HG03196 (cell line): Measurements from ENCODE around the gene C14orf132.
"Not testable (repeated sequence)": the region's sequence is repeated elsewhere in the genome, so short reads cannot be mapped to it uniquely, and the experiment has no call there.

Experiments used
- ATAC-seq: cut with Tn5 transposase; IDR thresholded peaks from one replicate; pipeline ENCODE4 v1.9.1; 2021; ENCODE audit not compliant: unreplicated experiment

C14orf132 gene

DNA sequence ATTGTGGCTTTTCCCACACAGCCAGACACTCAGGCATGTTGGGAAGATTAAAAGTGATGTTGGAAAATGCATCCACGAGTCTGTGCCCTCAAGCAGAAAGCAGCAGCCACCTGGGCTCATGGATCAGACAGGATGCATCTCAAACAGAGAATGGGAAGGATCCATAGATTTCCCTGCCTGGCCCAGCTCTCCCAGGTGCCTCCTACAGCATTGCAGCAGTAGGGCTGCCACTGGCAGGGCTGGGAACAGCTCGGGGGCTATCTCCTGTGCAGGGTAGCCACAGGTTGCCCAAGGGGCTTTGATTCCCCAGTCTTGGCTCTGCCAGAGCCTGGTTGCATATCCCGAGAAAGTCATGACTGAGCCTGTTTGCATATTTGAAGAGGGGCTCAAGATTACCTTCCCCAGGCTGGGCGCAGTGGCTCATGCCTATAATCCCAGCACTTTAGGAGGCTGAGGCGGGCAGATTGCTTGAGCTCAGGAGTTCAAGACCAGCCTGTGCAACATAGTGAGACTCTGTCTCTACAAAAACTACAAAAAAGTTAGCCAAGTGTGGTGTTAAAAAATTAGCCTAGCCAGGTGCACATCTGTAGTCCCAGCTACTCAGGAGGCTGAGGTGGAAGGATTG is 19.5 kb downstream of the C14orf132 start:
- no peak for ATAC-seq

GRCh38 chr14:96059519-96060135 is 20.5 kb downstream of the C14orf132 start:
- no peak for ATAC-seq

- no peak for ATAC-seq
Measured at GRCh38 chr14:96060186-96060933, 21.2 kb downstream of the C14orf132 start.

DNA sequence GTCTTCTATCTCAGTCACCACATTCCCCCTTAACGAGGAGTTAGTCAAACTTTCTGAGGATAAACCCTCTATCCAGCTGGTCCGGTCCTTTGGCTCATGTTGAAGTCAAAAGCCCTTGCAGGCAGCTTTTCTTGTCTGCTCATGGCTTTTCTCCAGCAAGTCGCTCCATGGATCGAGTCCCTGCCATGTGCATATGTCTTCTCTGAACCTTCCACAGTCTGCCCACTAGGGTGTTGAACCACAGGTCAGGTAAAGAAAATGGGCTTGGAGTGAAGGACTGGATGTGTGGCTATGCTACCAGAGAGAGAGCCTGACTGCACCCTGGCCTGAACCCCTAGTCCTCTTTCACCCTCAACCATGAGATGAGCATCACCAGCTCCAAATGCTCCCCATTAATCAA is 22.8 kb downstream of the C14orf132 start:
- ATAC-seq = no peak

GRCh38 chr14:96062506-96062905 is 23.3 kb downstream of the C14orf132 start:
- no peak for ATAC-seq

DNA sequence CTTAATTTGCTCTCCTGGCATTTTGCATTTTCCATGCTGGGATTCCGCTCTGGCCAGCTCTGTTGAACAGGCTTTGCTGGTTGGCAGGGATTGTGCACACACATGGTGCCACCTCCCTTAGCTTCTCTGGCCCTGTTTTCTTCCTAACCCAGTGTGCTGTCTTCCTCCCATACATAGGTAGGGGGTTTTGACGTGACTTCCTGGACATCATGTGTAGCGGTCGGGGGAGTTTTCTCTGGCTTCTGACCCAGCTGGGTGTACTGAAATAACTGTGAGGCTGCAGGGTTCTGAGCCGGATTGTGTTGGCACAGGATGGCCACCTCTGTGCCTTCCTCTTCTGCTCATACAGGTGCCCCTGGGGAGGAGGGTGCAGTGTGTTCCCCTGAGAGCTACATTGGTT is 25.7 kb downstream of the C14orf132 start:
- ATAC-seq = no peak

GRCh38 chr14:96065661-96066459 is 26.7 kb downstream of the C14orf132 start:
- no peak for ATAC-seq

- ATAC-seq = no peak
Measured at GRCh38 chr14:96066976-96067375, 27.8 kb downstream of the C14orf132 start.

GRCh38 chr14:96067985-96068930 is 29.1 kb downstream of the C14orf132 start:
- no peak for ATAC-seq

- no peak for ATAC-seq
Measured at GRCh38 chr14:96069421-96069820, 30.3 kb downstream of the C14orf132 start.

GRCh38 chr14:96071561-96071960 is 32.4 kb downstream of the C14orf132 start:
- ATAC-seq = no peak

DNA sequence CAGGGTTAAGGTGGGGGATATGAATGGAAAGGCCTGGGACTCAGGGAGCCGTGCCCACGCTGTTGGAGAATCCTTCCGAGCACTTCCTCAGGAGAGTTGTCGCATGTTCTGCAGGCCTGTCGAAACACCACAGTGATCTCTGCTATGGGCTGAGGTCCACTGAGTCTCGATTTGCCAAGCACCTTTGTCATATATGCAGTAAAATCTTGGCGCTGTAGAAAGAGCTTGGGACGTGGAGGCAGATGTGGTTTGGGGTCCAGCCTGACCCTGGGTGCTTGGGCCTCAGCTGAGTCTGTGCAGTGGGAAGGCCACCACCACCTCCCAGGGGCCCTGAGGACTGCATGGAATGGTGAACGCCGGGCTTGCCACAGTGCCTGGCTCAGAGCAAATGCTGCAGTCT is 32.9 kb downstream of the C14orf132 start:
- no peak for ATAC-seq

- no peak for ATAC-seq
Measured at GRCh38 chr14:96072746-96073145, 33.6 kb downstream of the C14orf132 start.

DNA sequence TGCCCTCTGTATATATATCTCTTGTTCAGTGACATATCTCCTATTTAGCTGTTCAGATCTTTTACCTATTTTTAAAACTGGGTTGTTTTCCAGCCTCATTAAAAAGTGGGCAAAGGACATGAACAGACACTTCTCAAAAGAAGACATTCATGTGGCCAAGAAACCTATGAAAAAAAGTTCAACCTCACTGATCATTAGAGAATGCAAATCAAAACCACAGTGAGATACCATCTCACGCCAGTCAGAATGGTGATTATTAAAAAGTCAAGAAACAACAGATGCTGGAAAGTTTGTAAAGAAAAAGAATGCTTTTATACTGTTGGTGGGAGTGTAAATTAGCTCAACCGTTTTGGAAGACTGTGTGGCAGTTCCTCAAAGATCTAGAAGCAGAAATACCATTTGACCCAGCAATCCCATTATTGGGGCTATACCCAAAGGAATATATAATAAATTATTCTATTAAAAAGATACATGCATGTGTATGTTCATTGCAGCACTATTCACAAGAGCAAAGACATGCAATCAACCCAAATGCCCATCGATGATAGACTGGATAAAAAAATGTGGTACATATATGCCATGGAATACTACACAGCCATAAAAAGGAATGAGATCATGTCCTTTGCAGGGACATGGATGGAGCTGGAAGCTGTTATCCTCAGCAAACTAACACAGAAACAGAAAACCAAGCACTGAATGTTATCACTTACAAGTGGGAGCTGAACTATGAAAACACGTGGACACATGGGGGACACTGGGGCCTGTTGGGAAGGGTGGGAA is 34.3 kb downstream of the C14orf132 start:
- not testable (repeated sequence) for ATAC-seq

GRCh38 chr14:96077983-96078624 is 38.9 kb downstream of the C14orf132 start:
- no peak for ATAC-seq

GRCh38 chr14:96078625-96079016 is 39.5 kb downstream of the C14orf132 start:
- no peak for ATAC-seq

GRCh38 chr14:96079066-96079465 is 39.9 kb downstream of the C14orf132 start:
- ATAC-seq = no peak

GRCh38 chr14:96080571-96080970 is 41.4 kb downstream of the C14orf132 start:
- no peak for ATAC-seq

DNA sequence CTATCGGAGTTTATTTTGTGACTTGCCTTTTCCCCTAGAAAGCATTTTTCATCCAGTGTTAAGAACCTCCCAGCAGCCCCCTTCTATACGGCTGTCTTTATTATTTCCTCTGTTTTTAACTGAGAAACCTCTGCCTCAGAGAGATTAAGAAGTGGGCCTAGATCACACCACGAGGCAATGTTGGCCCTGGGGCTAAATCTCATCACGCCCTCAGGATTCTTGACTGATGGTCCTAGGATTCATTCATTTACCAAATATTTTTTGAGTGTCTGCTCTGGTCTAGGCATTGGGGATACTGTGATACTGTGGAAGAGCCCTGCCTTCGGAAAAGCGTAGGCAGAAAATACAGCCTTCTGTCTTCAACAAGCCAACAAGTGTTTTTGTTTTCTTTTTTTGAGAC is 42.1 kb downstream of the C14orf132 start:
- ATAC-seq = no peak
